Muscle of leg (tissue), 11 donors: ENCODE results near the gene NFYB. TPM values are rescaled to one million over a fixed set of nuclear protein-coding genes. Genes with fewer than 3 reads are reported as not detected.
"Not testable (repeated sequence)": the region's sequence is repeated elsewhere in the genome, so short reads cannot be mapped to it uniquely, and the experiment has no call there.

Source experiments
- DNase-seq: peaks from one replicate; pipeline ENCODE4 v3.0.0; 2013
- H3K27ac ChIP-seq: one replicate; pipeline ENCODE4 v1.5.1; 2013; ENCODE audit warnings: mild to moderate bottlenecking, low read length, control low read depth
- H3K27me3 ChIP-seq: one replicate; pipeline ENCODE4 v1.6.1; 2013; ENCODE audit warnings: low read length; ENCODE audit not compliant: control insufficient read depth, insufficient read depth
- H3K36me3 ChIP-seq: one replicate; pipeline ENCODE4 v1.6.1; 2013; ENCODE audit warnings: low read length; ENCODE audit not compliant: control insufficient read depth, insufficient read depth
- H3K4me1 ChIP-seq: one replicate; pipeline ENCODE4 v1.6.1; 2013; ENCODE audit warnings: low read length; ENCODE audit not compliant: control insufficient read depth, insufficient read depth
- H3K4me3 ChIP-seq: one replicate; pipeline ENCODE4 v1.5.1; 2013; ENCODE audit warnings: low read length, control low read depth
- H3K9me3 ChIP-seq: replicated peaks from 2 replicates; pipeline ENCODE4 v1.6.1; 2013; ENCODE audit warnings: low read depth, low read length; ENCODE audit not compliant: control insufficient read depth
- WGBS: methylation state at CpG from one replicate; pipeline ENCODE4 v1.1.5; 2013; ENCODE audit warnings: missing lambda C conversion rate; ENCODE audit not compliant: insufficient coverage; 5-methylcytosine and 5-hydroxymethylcytosine counted together
- polyA plus RNA-seq, 8 donors: library from polyadenylated mRNA; unstranded; fragments of 120-200 nt; gene quantifications; one replicate each; pipeline versions ENCODE4 v1.2.1 to v1.2.3, GENCODE V29; 2013; ENCODE audit warnings: inconsistent platforms in 1 of 8, low replicate concordance in 1 of 8; ENCODE audit not compliant: insufficient read length in 8 of 8, insufficient read depth in 1 of 8
- total RNA-seq: library from RNA; stranded (reverse); fragments of 120-200 nt; gene quantifications from one replicate; pipeline ENCODE4 v1.2.4, GENCODE V29; 2013

The NFYB gene
- total and polyA plus RNA-seq, 9 donors = 28.4 to 54.6 (median 39.7) TPM

DNA sequence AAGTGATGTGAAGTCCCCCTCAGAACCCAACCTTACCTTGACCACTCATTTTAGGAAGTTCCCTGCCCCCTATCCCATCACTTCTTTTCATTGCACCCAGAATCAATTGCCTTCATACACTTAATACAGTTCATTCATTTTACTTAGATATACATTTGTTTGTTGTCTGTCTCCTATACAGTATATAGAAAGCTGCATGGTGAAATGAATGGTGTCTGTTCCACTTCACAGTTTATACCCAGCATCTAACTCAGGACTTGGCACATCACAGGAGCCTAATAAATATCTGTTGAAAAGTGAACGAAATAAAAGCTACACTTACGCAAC, 39.3 kb upstream of the NFYB start:
- no CpG with 5 or more reads among the region's 2 CpGs for WGBS
- Histone ChIP-seq H3K27me3 (no peaks in the 10 kb centered on the region), H3K4me1 (peaks cover 4% of the 10 kb centered on the region), H3K9me3 (no peaks in the 10 kb centered on the region), H3K27ac (no peak overlapping the region), H3K4me3 (no peak overlapping the region), H3K36me3 (no peaks in the 10 kb centered on the region)
- no peak for DNase-seq

DNA sequence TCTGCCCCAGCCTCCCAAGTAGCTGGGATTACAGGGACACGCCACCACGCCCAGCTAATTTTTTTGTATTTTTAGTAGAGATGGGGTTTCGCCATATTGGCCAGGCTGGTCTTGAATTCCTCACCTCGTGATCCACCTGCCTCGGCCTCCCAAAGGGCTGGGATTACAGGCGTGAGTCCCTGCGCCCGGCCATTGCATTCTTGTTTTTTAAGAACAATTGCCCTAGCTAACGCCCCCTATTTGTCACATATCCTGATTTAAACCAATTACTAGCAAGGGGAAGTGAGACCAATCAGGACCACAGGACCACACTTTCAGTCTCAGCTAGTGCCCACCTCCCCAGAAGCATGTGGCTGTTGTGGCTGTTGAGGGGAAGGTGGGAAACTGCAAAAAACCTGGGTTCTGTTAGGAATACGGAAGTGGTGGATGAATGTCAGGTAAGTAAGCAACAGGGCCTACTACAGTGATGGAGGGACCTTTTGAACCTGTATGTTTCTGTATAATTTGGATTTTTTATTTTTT, 37.8 kb upstream of the NFYB start:
- no peaks in the 10 kb centered on the region for H3K4me1 ChIP-seq
- WGBS = 78% methylated on average over 5 of the region's 10 CpGs
- H3K27ac ChIP-seq = no peak overlapping the region
- H3K4me3 ChIP-seq = no peak overlapping the region
- H3K36me3 ChIP-seq = no peaks in the 10 kb centered on the region
- no peaks in the 10 kb centered on the region for H3K27me3 ChIP-seq
- no peak for DNase-seq
- H3K9me3 ChIP-seq = no peaks in the 10 kb centered on the region

DNA sequence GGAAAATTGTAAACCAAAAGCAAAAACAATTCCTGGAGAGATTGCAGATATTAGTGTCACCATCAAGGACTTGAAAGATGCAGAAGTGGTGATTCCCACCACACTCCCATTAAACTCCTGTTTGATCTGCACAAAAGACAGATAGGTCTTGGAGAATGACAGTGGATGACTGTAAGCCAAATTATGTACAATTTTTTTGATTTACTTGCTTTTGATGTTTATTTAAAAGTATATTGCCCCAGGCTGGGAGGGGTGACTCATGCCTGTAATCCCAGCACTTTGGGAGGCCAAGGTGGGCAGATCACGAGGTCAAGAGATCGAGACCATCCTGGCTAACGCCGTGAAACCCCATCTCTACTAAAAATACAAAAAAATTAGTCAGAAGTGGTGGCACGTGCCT, 35.8 kb upstream of the NFYB start:
- H3K27ac ChIP-seq, H3K4me3 ChIP-seq, H3K4me1 ChIP-seq, H3K9me3 ChIP-seq, DNase-seq, H3K27me3 ChIP-seq, H3K36me3 ChIP-seq: not testable (repeated sequence)
- WGBS = no CpG with 5 or more reads among the region's 5 CpGs

GRCh38 chr12:104172570-104172947, 34.5 kb upstream of the NFYB start:
- H3K36me3 ChIP-seq = no peaks in the 10 kb centered on the region
- no peaks in the 10 kb centered on the region for H3K4me1 ChIP-seq
- H3K9me3 ChIP-seq = no peaks in the 10 kb centered on the region
- H3K27ac ChIP-seq = no peak overlapping the region
- DNase-seq = no peak
- WGBS = 89% methylated on average over 5 of the region's 6 CpGs
- H3K27me3 ChIP-seq = no peaks in the 10 kb centered on the region
- no peak overlapping the region for H3K4me3 ChIP-seq

DNA sequence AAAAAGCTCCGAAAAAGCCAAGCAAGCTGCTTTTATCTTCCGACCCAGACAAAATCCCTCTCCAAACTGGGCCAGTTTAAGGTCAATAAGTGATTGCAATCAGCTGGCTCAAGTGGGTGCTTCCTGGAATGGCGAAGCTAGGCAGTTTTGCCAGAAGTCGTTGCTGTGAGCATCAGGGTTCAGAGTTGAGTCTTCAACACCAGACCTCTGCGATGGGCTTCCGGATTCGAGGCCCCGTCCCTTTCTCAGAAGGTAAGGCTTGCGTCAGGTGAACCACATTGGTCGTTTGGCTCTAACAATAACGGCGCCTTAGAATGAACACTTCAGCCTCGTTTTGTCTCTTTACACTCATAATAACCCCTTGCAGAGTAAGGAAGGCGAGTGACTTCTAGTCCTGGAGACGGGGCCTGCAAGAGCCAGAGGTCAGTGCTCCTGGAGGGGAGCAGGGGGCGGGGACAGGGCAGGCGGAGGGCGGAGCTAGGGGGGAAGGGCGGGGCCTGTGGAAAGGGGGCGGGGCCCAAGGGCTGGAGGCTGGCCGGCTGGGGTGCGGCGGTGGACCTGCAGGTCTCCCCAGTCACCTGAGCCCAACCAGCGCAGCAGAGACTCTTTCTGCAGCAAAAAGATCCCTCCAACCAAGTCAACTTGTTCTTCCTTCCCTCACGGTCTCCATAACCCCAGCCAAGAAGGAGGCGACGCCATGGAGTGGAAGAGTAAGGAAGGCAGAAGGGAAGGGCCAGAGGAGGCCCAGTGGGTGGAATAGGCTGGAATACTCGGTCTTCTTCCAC, 34.0 kb upstream of the NFYB start:
- Histone ChIP-seq H3K9me3 (no peaks in the 10 kb centered on the region), H3K27ac (no peak overlapping the region), H3K27me3 (no peaks in the 10 kb centered on the region), H3K4me1 (no peaks in the 10 kb centered on the region), H3K36me3 (no peaks in the 10 kb centered on the region), H3K4me3 (no peak overlapping the region)
- no peak for DNase-seq
- whole genome bisulfite sequencing = 96% methylated on average over 10 of the region's 28 CpGs

GRCh38 chr12:104168596-104168995, 30.6 kb upstream of the NFYB start:
- H3K9me3 ChIP-seq = no peaks in the 10 kb centered on the region
- no peaks in the 10 kb centered on the region for H3K4me1 ChIP-seq
- WGBS = 81% methylated on average over 3 of the region's 5 CpGs
- no peaks in the 10 kb centered on the region for H3K27me3 ChIP-seq
- no peaks in the 10 kb centered on the region for H3K36me3 ChIP-seq
- no peak for DNase-seq
- H3K27ac ChIP-seq = no peak overlapping the region
- H3K4me3 ChIP-seq = no peak overlapping the region

DNA sequence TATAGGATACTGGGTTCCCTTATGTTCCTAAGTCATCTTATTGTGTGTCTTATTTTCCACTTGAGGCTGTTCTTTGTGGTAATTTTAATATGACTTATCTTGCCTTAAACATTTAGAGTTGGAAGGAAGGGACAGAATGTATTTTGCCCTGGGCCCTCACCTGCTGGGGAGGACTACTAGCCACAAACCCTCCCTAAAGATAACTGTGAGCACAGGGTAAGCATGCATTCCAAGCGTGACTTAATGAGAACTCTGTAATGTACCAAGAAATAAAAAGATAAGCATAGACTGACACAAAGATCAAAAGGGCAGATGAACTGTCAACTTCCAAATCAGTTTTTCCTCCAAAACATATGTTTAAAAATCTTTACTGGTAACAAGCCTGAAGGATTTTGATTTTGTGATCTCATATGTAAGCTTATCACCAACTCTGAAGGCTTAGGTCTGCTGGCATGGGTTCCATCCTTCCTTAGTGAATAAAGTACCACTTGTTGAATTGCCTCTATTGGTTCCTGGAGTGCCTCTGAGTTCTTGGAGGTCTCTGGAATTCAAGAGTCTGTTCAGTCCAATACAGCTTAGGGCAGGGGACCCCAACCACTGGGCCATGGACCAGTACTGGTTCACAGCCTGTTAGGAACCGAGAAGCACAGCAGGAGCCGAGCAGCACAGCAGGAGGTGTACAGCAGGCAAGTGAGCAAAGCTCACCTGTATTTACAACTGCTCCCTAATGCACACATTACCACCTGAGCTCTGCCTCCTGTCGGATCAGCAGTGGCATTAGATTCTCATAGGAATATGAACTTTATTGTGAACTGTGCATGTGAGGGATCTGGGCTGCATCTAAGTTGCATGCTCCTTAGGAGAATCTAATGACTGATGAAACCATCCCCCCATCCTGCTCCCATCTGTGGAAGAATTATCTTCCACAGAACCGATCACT, 29.8 kb upstream of the NFYB start:
- Histone ChIP-seq H3K4me1 (no peaks in the 10 kb centered on the region), H3K27ac (no peak overlapping the region), H3K36me3 (no peaks in the 10 kb centered on the region), H3K4me3 (no peak overlapping the region), H3K9me3 (no peaks in the 10 kb centered on the region), H3K27me3 (no peaks in the 10 kb centered on the region)
- no CpG with 5 or more reads among the region's 5 CpGs for WGBS
- no peak for DNase-seq

DNA sequence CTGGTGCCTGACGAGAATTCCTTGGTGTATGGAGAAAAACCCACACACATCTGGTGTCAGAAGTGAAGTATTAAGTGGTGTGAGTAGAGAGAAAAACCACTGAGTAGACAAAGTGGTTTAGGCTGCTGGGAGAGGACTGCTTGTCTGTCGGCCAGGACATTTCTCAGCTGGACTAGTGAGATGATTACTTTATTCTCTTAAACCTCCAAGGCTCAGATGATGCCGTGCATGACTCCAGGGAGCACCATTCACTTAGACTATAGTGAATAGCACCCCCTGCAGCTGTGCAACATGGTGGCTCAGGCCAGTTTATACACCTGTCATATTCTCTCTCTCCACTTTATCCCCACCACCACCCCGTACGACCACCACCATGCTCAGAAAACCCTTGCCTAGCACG, 28.5 kb upstream of the NFYB start:
- Histone ChIP-seq H3K27ac (no peak overlapping the region), H3K9me3 (no peaks in the 10 kb centered on the region), H3K4me3 (no peak overlapping the region), H3K36me3 (no peaks in the 10 kb centered on the region), H3K27me3 (no peaks in the 10 kb centered on the region), H3K4me1 (no peaks in the 10 kb centered on the region)
- DNase-seq = no peak
- 53% methylated on average over 2 of the region's 6 CpGs for WGBS

DNA sequence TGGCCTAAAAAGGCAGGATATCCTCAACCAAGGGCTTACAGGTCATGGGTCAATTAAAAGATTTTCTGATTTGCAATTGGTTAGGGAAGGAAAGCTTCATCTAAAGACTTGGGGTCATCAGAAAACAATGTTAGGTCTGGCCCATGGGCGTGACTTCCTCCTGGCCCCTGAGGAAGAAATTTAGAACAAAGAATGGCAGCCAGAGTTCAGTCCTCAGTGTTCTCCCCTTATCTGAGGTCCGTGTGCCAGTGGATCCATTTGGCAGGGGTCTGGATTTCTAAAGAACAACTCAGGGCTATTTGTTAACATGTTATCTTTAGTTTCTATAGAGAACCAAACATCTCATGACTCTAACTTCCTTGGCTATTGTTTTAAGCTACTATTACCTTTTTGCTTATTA, 27.8 kb upstream of the NFYB start:
- Histone ChIP-seq H3K4me1 (no peaks in the 10 kb centered on the region), H3K36me3 (no peaks in the 10 kb centered on the region), H3K27ac (no peak overlapping the region), H3K9me3 (no peaks in the 10 kb centered on the region), H3K4me3 (no peak overlapping the region), H3K27me3 (no peaks in the 10 kb centered on the region)
- 80% methylated on average over 1 of the region's 2 CpGs for WGBS
- no peak for DNase-seq

- DNase-seq = no peak
- no CpG with 5 or more reads among the region's 1 CpG for WGBS
- Histone ChIP-seq H3K27ac (no peak overlapping the region), H3K36me3 (no peaks in the 10 kb centered on the region), H3K4me1 (no peaks in the 10 kb centered on the region), H3K4me3 (no peak overlapping the region), H3K9me3 (no peaks in the 10 kb centered on the region), H3K27me3 (no peaks in the 10 kb centered on the region)
These were observed 26.6 kb upstream of the NFYB start for GRCh38 chr12:104164634-104165033.
